ENCODE measurements around the gene PHF14. TPM values are rescaled to one million over a fixed set of nuclear protein-coding genes. Genes with fewer than 3 reads are reported as not detected.

The PHF14 gene
- total RNA-seq, 4 donors from 2014 or later = 26.6 to 172 (median 42.9) TPM

GRCh38 chr7:11104578-11104977 lies 130.9 kb downstream of the PHF14 start:
- Histone ChIP-seq H3K4me1 (no peaks in the 10 kb centered on the region), H3K27me3 (no peaks in the 10 kb centered on the region), H3K27ac (no peak overlapping the region), H3K4me3 (no peak overlapping the region), H3K9me3 (no peaks in the 10 kb centered on the region), H3K36me3 (no peaks in the 10 kb centered on the region)
- DNase-seq = no peak
- TF ChIP-seq CTCF (IDR thresholded peaks at IDR 0.05) = no peak
- TF ChIP-seq POLR2A (IDR thresholded peaks at IDR 0.05) = no peak

- DNase-seq = no peak
- H3K27me3 ChIP-seq = no peaks in the 10 kb centered on the region
- H3K4me3 ChIP-seq = no peak overlapping the region
- no peaks in the 10 kb centered on the region for H3K4me1 ChIP-seq
- TF ChIP-seq POLR2A (IDR thresholded peaks at IDR 0.05) = no peak
- no peak for TF ChIP-seq CTCF (IDR thresholded peaks at IDR 0.05)
- no peak overlapping the region for H3K27ac ChIP-seq
- H3K36me3 ChIP-seq = peaks cover 0 to 4% (median 0%) of the 10 kb centered on the region in 3 donors
- no peaks in the 10 kb centered on the region for H3K9me3 ChIP-seq
These were observed 136.0 kb downstream of the PHF14 start for GRCh38 chr7:11109659-11110058.

GRCh38 chr7:11120068-11120664 lies 146.5 kb downstream of the PHF14 start:
- Histone ChIP-seq H3K27me3 (no peaks in the 10 kb centered on the region), H3K9me3 (no peaks in the 10 kb centered on the region), H3K4me1 (no peaks in the 10 kb centered on the region), H3K27ac (no peak overlapping the region), H3K4me3 (no peak overlapping the region), H3K36me3 (peaks cover 0 to 7% (median 0%) of the 10 kb centered on the region in 3 donors)
- no peak for DNase-seq
- no peak for TF ChIP-seq POLR2A (IDR thresholded peaks at IDR 0.05)

- H3K4me3 ChIP-seq = no peak overlapping the region
- H3K36me3 ChIP-seq = peaks cover 0 to 7% (median 0%) of the 10 kb centered on the region in 3 donors
- DNase-seq = no peak
- no peak for TF ChIP-seq CTCF (IDR thresholded peaks at IDR 0.05)
- TF ChIP-seq POLR2A (IDR thresholded peaks at IDR 0.05) = no peak
- H3K4me1 ChIP-seq = no peaks in the 10 kb centered on the region
- H3K9me3 ChIP-seq = no peaks in the 10 kb centered on the region
- H3K27me3 ChIP-seq = no peaks in the 10 kb centered on the region
- no peak overlapping the region for H3K27ac ChIP-seq
These were observed 147.1 kb downstream of the PHF14 start for GRCh38 chr7:11120675-11121220.

GRCh38 chr7:11124856-11125559 lies 151.3 kb downstream of the PHF14 start:
- H3K4me1 ChIP-seq = no peaks in the 10 kb centered on the region
- TF ChIP-seq POLR2A (IDR thresholded peaks at IDR 0.05) = no peak
- TF ChIP-seq CTCF (IDR thresholded peaks at IDR 0.05) = no peak
- no peaks in the 10 kb centered on the region for H3K36me3 ChIP-seq

GRCh38 chr7:11127114-11127785 lies 153.6 kb downstream of the PHF14 start:
- DNase-seq = no peak
- no peak overlapping the region for H3K27ac ChIP-seq
- TF ChIP-seq CTCF (IDR thresholded peaks at IDR 0.05) (no peak), POLR2A (IDR thresholded peaks at IDR 0.05) (no peak)
- no peaks in the 10 kb centered on the region for H3K4me1 ChIP-seq
- H3K27me3 ChIP-seq = no peaks in the 10 kb centered on the region
- H3K4me3 ChIP-seq = no peak overlapping the region
- no peaks in the 10 kb centered on the region for H3K36me3 ChIP-seq
- H3K9me3 ChIP-seq = no peaks in the 10 kb centered on the region

More at GRCh38 chr7:11124856-11125559, 151.3 kb downstream of the PHF14 start:
- no peak for DNase-seq
- Histone ChIP-seq H3K4me3 (no peak overlapping the region), H3K27me3 (no peaks in the 10 kb centered on the region), H3K9me3 (no peaks in the 10 kb centered on the region), H3K27ac (no peak overlapping the region)
